Fibroblast of the conjunctiva (primary cell): ENCODE measurements around the gene PDE3B.
"Not testable (repeated sequence)": the region's sequence is repeated elsewhere in the genome, so short reads cannot be mapped to it uniquely, and the experiment has no call there.

Experiments used
- DNase-seq: peaks from one replicate; pipeline ENCODE4 v3.0.0-alpha.2; 2010; ENCODE audit warnings: low read depth

The PDE3B gene

GRCh38 chr11:14676068-14676467 lies 32.5 kb downstream of the PDE3B start:
- DNase-seq, result no peak

GRCh38 chr11:14677146-14677545 lies 33.5 kb downstream of the PDE3B start:
- no peak for DNase-seq

GRCh38 chr11:14678350-14678749 lies 34.7 kb downstream of the PDE3B start:
- no peak for DNase-seq

GRCh38 chr11:14679662-14680061 lies 36.1 kb downstream of the PDE3B start:
- DNase-seq, result no peak

- not testable (repeated sequence) for DNase-seq
These were observed 40.8 kb downstream of the PDE3B start for GRCh38 chr11:14684234-14684915.

GRCh38 chr11:14687456-14687855 lies 43.9 kb downstream of the PDE3B start:
- no peak for DNase-seq

GRCh38 chr11:14687943-14688627 lies 44.5 kb downstream of the PDE3B start:
- DNase-seq, result no peak

GRCh38 chr11:14695656-14696055 lies 52.1 kb downstream of the PDE3B start:
- DNase-seq, result not testable (repeated sequence)

- no peak for DNase-seq
These were observed 55.2 kb downstream of the PDE3B start for GRCh38 chr11:14698771-14699170.

- no peak for DNase-seq
These were observed 57.0 kb downstream of the PDE3B start for GRCh38 chr11:14700593-14700992.

GRCh38 chr11:14702760-14703159 lies 59.2 kb downstream of the PDE3B start:
- DNase-seq, result no peak

- no peak for DNase-seq
These were observed 60.1 kb downstream of the PDE3B start for GRCh38 chr11:14703731-14704130.

- DNase-seq, result no peak
These were observed 61.5 kb downstream of the PDE3B start for GRCh38 chr11:14705067-14705466.

GRCh38 chr11:14713496-14714244 lies 70.1 kb downstream of the PDE3B start:
- no peak for DNase-seq

- DNase-seq, result not testable (repeated sequence)
These were observed 72.1 kb downstream of the PDE3B start for GRCh38 chr11:14715669-14716068.

- no peak for DNase-seq
These were observed 78.9 kb downstream of the PDE3B start for GRCh38 chr11:14722496-14722895.

- DNase-seq, result no peak
These were observed 81.5 kb downstream of the PDE3B start for GRCh38 chr11:14725150-14725549.

GRCh38 chr11:14727215-14727614 lies 83.6 kb downstream of the PDE3B start:
- no peak for DNase-seq

- no peak for DNase-seq
These were observed 84.1 kb downstream of the PDE3B start for GRCh38 chr11:14727746-14728145.

- DNase-seq, result not testable (repeated sequence)
These were observed 96.9 kb downstream of the PDE3B start for GRCh38 chr11:14740539-14740938.

GRCh38 chr11:14741195-14741594 lies 97.6 kb downstream of the PDE3B start:
- DNase-seq, result no peak

GRCh38 chr11:14742849-14743559 lies 99.4 kb downstream of the PDE3B start:
- no peak for DNase-seq
